ENCODE measurements around the gene CKLF.
A peak's percentile ranks its signal among the peaks of the same experiment; 100 is the strongest.

Gene CKLF

DNA sequence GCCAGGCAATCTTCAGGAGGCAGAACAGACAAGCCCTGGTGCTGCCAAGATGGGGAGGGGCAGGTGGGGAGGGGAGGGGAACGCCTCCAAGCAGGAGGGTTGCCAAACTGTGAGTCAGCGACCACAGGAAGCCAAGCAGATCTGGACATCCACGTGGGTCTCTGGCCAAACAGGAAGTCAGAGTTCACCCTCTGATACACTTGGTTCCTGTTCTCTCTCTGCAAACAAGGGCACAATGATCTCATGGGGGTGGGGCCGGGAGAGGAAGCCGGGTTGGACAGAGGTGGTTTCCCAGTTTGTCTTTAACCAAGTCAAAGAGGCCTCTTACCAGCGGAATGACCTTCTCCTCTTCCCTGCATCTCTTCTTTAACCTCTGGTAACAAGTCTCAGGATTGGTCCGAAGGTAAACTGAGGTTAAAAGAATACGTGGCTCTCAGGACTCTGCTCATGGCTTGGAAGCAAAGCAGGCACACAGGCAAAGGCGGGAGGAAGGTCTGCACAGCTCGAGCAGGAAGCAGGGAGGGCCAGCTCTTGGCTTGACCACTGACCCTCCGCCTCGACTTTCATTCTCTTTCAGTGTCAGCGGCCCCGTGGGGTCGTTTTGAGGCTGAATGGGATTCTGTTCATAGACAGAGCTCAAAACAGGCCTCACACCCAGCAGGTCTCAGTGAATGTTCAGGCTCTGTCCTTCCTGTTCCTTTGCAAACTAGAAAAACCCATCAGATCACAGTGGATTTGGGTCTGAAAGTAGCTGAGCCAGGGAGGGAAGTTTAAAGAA, 35.4 kb upstream of the CKLF start:
- peak; percentile 77 to 97 (median 91) for DNase-seq
- intact Hi-C loops (cut with DNase I), result loop anchor here (2.0 to 10.0 kb wide), 2 partner anchors 32 to 88 kb away; partner anchors contain the start of gene CMTM3

- DNase-seq, result peak in 2 of 10 donors; percentile 39 to 57
- intact Hi-C loops (cut with DNase I), result loop anchor here (2.0 to 10.0 kb wide), 2 partner anchors 31 to 87 kb away; partner anchors contain the start of gene CMTM3
These were observed 34.7 kb upstream of the CKLF start for GRCh38 chr16:66517586-66518263.

- intact Hi-C loops (cut with DNase I), result loop anchor here (10.0 kb wide), 1 partner anchor 85 kb away; the partner anchor contains the start of gene CMTM3
- peak in 2 of 10 donors; percentile 49 to 66 for DNase-seq
These were observed 32.6 kb upstream of the CKLF start for GRCh38 chr16:66519482-66520373.

GRCh38 chr16:66520406-66521170, 31.8 kb upstream of the CKLF start:
- DNase-seq, result peak in 2 of 10 donors; percentile 83 to 88
- intact Hi-C loops (cut with DNase I), result no loop called here

DNA sequence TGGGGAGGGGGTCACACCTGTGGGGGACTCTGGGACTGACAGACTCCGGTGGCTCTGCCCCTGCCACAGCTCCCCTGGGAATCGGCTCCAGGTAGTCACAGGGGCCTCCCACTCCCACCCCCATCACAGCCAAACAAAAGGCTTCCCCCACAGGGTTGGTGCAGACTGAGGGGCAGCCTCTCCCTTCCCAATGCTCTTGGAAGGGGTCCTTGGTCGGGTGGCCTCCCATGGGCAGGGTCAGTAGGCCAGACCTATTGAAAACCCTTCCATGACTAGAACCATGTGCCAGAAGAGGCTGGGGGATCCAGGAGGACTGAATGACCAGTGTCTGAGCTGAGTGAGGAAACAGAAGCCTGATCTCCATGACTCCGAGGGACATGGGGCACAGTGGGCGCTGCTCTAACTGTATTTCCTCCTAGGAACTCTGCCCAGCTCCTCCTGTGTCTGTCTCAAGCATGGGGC, 31.1 kb upstream of the CKLF start:
- intact Hi-C loops (cut with DNase I), result no loop called here
- DNase-seq, result peak in 2 of 10 donors; percentile 52 to 58

DNA sequence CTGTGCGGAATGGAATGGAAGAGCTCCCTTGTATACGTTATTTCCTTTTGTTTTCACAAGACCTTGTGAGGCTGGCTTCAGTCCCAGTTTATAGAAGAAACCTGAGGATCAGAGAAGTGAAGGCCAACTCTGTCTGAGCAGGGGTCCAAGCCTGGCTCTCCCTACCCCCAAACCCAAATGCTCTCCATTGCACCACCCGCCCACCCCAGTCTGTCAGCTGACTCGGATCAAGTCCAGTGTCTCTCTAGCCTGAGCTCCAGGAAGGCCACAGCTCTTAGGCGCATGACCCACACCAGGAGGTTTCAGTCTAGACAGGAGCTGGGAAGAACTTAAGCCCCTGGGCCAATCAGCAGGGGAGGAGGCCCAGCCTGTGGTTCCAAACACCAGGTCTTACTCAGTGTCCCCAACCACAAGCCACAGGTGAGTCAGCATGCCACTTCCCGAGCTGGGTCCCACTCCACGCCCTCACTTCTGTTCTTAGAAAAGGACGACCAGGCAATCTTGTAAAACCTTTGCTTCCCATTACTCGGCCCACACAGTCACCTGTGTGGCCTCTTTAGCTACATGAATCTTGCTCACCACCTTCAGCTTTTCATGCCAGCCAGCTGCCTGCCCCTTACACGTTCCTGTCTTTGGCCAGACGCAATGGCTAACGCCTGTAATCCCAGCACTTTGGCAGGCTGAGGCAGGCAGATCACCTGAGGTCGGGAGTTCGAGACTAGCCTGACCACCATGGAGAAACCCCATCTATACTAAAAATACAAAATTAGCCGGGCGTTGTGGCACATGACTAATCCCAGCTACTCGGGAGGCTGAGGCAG, 30.2 kb upstream of the CKLF start:
- peak in 2 of 10 donors; percentile 80 to 83 for DNase-seq
- intact Hi-C loops (cut with DNase I), result no loop called here

- DNase-seq, result peak in 2 of 10 donors; percentile 17 to 20
- intact Hi-C loops (cut with DNase I), result no loop called here
These were observed 29.4 kb upstream of the CKLF start for GRCh38 chr16:66522816-66523590.

DNA sequence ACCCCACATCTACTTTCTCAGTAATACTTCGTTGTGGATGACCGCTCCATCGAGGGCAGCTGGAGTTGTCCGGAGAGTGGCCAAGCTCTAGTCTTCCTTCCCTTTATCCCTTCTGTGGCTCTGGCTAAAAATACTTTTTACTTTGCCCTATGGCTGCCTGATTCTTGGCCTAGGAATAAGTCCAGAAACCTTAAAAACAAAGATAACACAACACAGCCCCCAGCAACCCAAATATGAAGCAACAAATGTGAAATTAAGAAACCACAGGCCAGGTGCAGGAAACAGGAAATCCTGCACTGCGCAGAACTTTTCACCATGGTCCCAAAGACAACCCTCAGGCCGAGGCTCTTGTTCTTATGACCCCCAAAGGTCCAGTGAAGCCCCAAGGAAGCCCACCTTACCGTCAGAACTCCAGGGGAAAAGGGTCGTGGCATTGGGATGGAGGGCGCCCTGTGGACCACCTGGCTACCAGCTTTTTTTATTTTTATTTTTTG, 28.5 kb upstream of the CKLF start:
- peak in 2 of 10 donors; percentile 14 to 62 for DNase-seq
- intact Hi-C loops (cut with DNase I), result no loop called here

- intact Hi-C loops (cut with DNase I), result no loop called here
- peak in 2 of 10 donors; percentile 72 to 83 for DNase-seq
These were observed 27.7 kb upstream of the CKLF start for GRCh38 chr16:66524601-66525164.

DNA sequence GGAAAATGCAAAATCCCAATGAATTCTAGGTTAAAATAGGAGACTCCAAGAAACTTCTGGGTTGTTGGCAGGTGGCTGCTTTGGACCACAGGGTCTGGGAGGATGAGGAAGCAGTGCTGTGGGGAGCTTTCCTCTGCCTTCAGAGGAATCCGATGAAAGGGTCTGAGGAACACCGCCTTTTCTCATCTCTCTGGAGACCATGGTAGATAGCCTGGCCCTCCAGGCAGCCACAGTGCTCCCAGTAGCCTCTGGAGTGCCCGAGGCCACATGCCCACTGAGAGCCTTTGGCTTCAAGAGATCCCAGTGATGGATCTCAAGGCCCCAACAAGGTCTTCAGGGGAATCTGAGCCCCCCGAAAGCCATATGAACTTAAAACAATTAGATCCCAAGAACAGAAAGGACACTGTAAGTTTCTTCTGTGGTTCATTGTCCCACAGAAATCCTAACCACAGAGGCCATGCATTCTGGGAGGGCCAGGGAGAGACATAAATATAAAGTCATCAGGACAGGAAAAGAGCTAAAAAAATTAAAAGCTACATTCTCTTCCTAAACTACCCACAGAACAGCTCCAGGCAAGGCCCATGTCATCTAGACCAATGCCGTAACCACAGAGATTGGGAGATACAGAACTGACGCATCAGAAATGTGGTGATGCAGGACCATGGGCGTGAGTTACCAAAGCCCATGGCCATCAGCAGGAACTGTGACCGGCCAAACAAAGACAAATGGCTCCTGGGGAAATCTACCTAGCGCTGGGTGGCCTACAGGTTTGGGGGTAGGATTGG, 26.8 kb upstream of the CKLF start:
- peak in 2 of 10 donors; percentile 11 to 55 for DNase-seq
- intact Hi-C loops (cut with DNase I), result no loop called here

GRCh38 chr16:66528294-66528693, 24.1 kb upstream of the CKLF start:
- intact Hi-C loops (cut with DNase I), result no loop called here
- DNase-seq, result no peak

GRCh38 chr16:66529475-66529874, 22.9 kb upstream of the CKLF start:
- intact Hi-C loops (cut with DNase I), result no loop called here
- DNase-seq, result peak in 1 of 10 donors; percentile 30

DNA sequence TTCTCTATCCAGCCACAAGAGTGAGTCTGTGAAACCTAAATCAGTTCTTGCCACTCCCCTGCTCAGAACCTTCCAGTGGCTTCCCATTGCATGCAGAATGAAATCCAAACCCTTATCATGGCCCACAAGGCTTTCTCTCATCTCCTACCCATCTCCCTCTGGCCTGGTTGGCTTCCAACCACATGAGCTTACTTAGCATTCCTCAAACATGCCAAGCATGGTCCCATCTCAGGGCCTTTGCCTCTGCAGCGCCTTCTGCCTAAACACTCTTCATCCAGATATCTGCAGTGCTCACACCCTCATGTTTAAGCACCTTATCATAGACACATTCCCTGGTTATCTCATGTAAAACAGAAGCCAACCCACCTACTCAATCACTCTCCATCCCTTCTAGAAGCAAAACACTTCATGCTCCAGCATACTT, 18.0 kb upstream of the CKLF start:
- peak in 2 of 10 donors; percentile 14 to 40 for DNase-seq
- intact Hi-C loops (cut with DNase I), result no loop called here

GRCh38 chr16:66536525-66536924, 15.9 kb upstream of the CKLF start:
- intact Hi-C loops (cut with DNase I), result no loop called here
- DNase-seq, result peak in 1 of 10 donors; percentile 40

DNA sequence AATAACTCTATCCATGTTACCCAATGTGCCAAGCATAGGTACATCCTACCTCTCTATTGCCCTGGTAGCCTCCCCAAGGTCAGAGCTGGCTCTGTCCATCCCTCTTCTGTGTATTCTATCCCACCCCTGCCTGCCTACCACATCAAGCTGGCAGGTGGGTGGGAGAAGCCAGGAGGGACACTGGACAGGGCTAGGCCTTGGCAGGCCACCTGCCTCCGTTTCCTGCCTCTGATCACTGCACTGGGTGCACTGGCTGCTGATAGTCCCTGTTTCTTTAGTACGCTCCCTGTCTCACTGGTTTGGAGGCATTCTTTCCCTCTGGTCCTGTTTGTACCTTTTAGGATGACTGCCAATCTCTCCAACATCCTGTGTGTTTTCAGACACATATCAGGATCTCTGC, 15.1 kb upstream of the CKLF start:
- intact Hi-C loops (cut with DNase I), result no loop called here
- DNase-seq, result peak in 1 of 10 donors; percentile 66

DNA sequence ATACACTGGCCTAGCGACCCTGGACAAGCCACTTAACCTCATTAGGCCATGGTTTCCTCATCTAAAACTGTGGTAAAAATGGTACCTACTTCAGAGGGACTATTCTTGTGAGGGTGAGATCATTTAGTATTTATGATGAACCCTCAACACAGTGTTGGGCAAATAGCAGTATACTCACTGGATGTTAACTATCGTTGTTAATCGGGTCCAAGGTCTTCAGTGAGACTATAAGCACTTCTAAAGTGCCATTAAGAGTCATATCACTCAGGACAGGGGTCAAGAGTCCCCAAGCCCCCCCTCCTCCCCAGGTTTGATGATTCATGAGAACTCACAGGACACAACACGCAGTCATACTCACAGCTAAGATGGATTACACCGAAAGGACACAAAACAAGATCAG, 13.5 kb upstream of the CKLF start:
- no peak for DNase-seq
- intact Hi-C loops (cut with DNase I), result no loop called here

All from posterior cingulate gyrus (tissue), 11 donors.